ENCODE measurements around the gene FAM118A. TPM values are rescaled to one million over a fixed set of nuclear protein-coding genes. Genes with fewer than 3 reads are reported as not detected.
"Not testable (repeated sequence)": the region's sequence is repeated elsewhere in the genome, so short reads cannot be mapped to it uniquely, and the experiment has no call there.

FAM118A gene
- total RNA-seq: 10 to 100 TPM; 35.6 to 37.0 TPM

GRCh38 chr22:45309422-45310227, at the start of gene FAM118A:
Gene FAM118A (plus strand): TSS chr22:45309934. CDS start chr22:45322380, 12,446 bp downstream.
- peak; percentile 95 for DNase-seq
- Mint-ChIP-seq H3K27ac (peak within 1 kb of the TSS; percentile 95), H3K36me3 (ENCODE audit: low read depth) (peaks cover 15% of the 10 kb centered on the region), H3K27me3 (no peaks in the 10 kb centered on the region), H3K9me3 (no peaks in the 10 kb centered on the region), H3K4me3 (peak within 1 kb of the TSS; percentile 81), H3K4me1 (peaks cover 51% of the 10 kb centered on the region)
- CTCF ChIA-PET: no interaction called here
- POLR2A ChIA-PET: no interaction called here

GRCh38 chr22:45260395-45260759, 49.4 kb upstream of the FAM118A start:
- H3K4me1 Mint-ChIP-seq; DNase-seq; H3K36me3 Mint-ChIP-seq (ENCODE audit: low read depth); H3K27ac Mint-ChIP-seq; H3K4me3 Mint-ChIP-seq; H3K9me3 Mint-ChIP-seq; POLR2A ChIA-PET: not testable (repeated sequence)
- peaks cover 18% of the 10 kb centered on the region for H3K27me3 Mint-ChIP-seq
- CTCF ChIA-PET: interaction anchor here (0.6 kb wide), 1 partner anchor 152 kb away, joined by 3 read pairs; no protein-coding TSS in a partner anchor

GRCh38 chr22:45261407-45262088, 48.2 kb upstream of the FAM118A start:
- CTCF ChIA-PET: interaction anchor here (2.0 kb wide), 1 partner anchor 18 kb away, joined by 4 read pairs; no protein-coding TSS in a partner anchor
- Mint-ChIP-seq H3K4me1 (no peaks in the 10 kb centered on the region), H3K27me3 (peaks cover 23% of the 10 kb centered on the region), H3K4me3 (no peak overlapping the region), H3K27ac (no peak overlapping the region), H3K36me3 (ENCODE audit: low read depth) (no peaks in the 10 kb centered on the region), H3K9me3 (no peaks in the 10 kb centered on the region)
- POLR2A ChIA-PET: no interaction called here
- DNase-seq: no peak

- Mint-ChIP-seq H3K4me1 (no peaks in the 10 kb centered on the region), H3K4me3 (no peak overlapping the region), H3K36me3 (ENCODE audit: low read depth) (no peaks in the 10 kb centered on the region), H3K9me3 (no peaks in the 10 kb centered on the region), H3K27ac (no peak overlapping the region), H3K27me3 (peaks cover 28% of the 10 kb centered on the region)
- DNase-seq: no peak
- POLR2A ChIA-PET: no interaction called here
- CTCF ChIA-PET: interaction anchor here (1.6 to 2.0 kb wide), 2 partner anchors 9 to 17 kb away, joined by 4 read pairs; no protein-coding TSS in a partner anchor
These were observed 47.4 kb upstream of the FAM118A start for GRCh38 chr22:45262195-45262930.

GRCh38 chr22:45262931-45263462, 46.7 kb upstream of the FAM118A start:
- POLR2A ChIA-PET: no interaction called here
- Mint-ChIP-seq H3K27ac (no peak overlapping the region), H3K27me3 (peaks cover 30% of the 10 kb centered on the region), H3K4me3 (no peak overlapping the region), H3K36me3 (ENCODE audit: low read depth) (no peaks in the 10 kb centered on the region), H3K4me1 (no peaks in the 10 kb centered on the region), H3K9me3 (no peaks in the 10 kb centered on the region)
- no peak for DNase-seq
- CTCF ChIA-PET: interaction anchor here (1.6 to 2.0 kb wide), 2 partner anchors 9 to 16 kb away, joined by 4 read pairs; no protein-coding TSS in a partner anchor

- Mint-ChIP-seq H3K4me1 (no peaks in the 10 kb centered on the region), H3K27me3 (peaks cover 30% of the 10 kb centered on the region), H3K9me3 (no peaks in the 10 kb centered on the region), H3K27ac (no peak overlapping the region), H3K4me3 (no peak overlapping the region), H3K36me3 (ENCODE audit: low read depth) (no peaks in the 10 kb centered on the region)
- ChIA-PET POLR2A (no interaction called here), CTCF (interaction anchor here (1.6 to 2.0 kb wide), 2 partner anchors 10 to 16 kb away, joined by 4 read pairs; no protein-coding TSS in a partner anchor)
- no peak for DNase-seq
These were observed 46.1 kb upstream of the FAM118A start for GRCh38 chr22:45263463-45264269.

GRCh38 chr22:45265535-45265934, 44.2 kb upstream of the FAM118A start:
- H3K27ac Mint-ChIP-seq: no peak overlapping the region
- H3K27me3 Mint-ChIP-seq: peaks cover 39% of the 10 kb centered on the region
- peaks cover 6% of the 10 kb centered on the region for H3K4me1 Mint-ChIP-seq
- no peaks in the 10 kb centered on the region for H3K9me3 Mint-ChIP-seq
- ChIA-PET CTCF (no interaction called here), POLR2A (no interaction called here)
- no peak for DNase-seq
- no peaks in the 10 kb centered on the region for H3K36me3 Mint-ChIP-seq (ENCODE audit: low read depth)
- H3K4me3 Mint-ChIP-seq: no peak overlapping the region

GRCh38 chr22:45268167-45268957, 41.4 kb upstream of the FAM118A start:
- no peaks in the 10 kb centered on the region for H3K9me3 Mint-ChIP-seq
- H3K27me3 Mint-ChIP-seq: peaks cover 36% of the 10 kb centered on the region
- peak overlapping the region; percentile 62 for H3K4me3 Mint-ChIP-seq
- H3K36me3 Mint-ChIP-seq (ENCODE audit: low read depth): no peaks in the 10 kb centered on the region
- no peak overlapping the region for H3K27ac Mint-ChIP-seq
- DNase-seq: no peak
- peaks cover 6% of the 10 kb centered on the region for H3K4me1 Mint-ChIP-seq
- ChIA-PET POLR2A (no interaction called here), CTCF (interaction anchor here (0.7 kb wide), 1 partner anchor 16 kb away, joined by 4 read pairs; the partner anchor contains the start of gene UPK3A)

- peaks cover 30% of the 10 kb centered on the region for H3K27me3 Mint-ChIP-seq
- H3K27ac Mint-ChIP-seq: peak overlapping the region; percentile 20
- peak overlapping the region; percentile 65 for H3K4me3 Mint-ChIP-seq
- no peaks in the 10 kb centered on the region for H3K9me3 Mint-ChIP-seq
- peak; percentile 88 for DNase-seq
- peaks cover 6% of the 10 kb centered on the region for H3K4me1 Mint-ChIP-seq
- CTCF ChIA-PET: interaction anchor here (0.8 to 1.2 kb wide), 2 partner anchors 153 to 185 kb away, joined by 3 to 4 read pairs; no protein-coding TSS in a partner anchor
- no peaks in the 10 kb centered on the region for H3K36me3 Mint-ChIP-seq (ENCODE audit: low read depth)
- POLR2A ChIA-PET: no interaction called here
These were observed 40.5 kb upstream of the FAM118A start for GRCh38 chr22:45268958-45269844.

- Mint-ChIP-seq H3K27me3 (peaks cover 26% of the 10 kb centered on the region), H3K4me3 (peak overlapping the region; percentile 65), H3K4me1 (peaks cover 6% of the 10 kb centered on the region), H3K36me3 (ENCODE audit: low read depth) (no peaks in the 10 kb centered on the region), H3K27ac (no peak overlapping the region), H3K9me3 (no peaks in the 10 kb centered on the region)
- ChIA-PET CTCF (interaction anchor here (0.6 to 1.6 kb wide), 5 partner anchors 12 to 184 kb away, joined by 3 to 5 read pairs (median 3); no protein-coding TSS in a partner anchor), POLR2A (no interaction called here)
- no peak for DNase-seq
These were observed 39.4 kb upstream of the FAM118A start for GRCh38 chr22:45270095-45271020.
